ENCODE measurements around the gene PPP2R5D. TPM values are rescaled to one million over a fixed set of nuclear protein-coding genes. Genes with fewer than 3 reads are reported as not detected.

PPP2R5D gene
- total and polyA plus RNA-seq, 9 of the 15 experiments (the other 6 are each of a cell fraction or from before 2014, with no cell fraction given): 1.3 to 96.1 (median 38.4) TPM

DNA sequence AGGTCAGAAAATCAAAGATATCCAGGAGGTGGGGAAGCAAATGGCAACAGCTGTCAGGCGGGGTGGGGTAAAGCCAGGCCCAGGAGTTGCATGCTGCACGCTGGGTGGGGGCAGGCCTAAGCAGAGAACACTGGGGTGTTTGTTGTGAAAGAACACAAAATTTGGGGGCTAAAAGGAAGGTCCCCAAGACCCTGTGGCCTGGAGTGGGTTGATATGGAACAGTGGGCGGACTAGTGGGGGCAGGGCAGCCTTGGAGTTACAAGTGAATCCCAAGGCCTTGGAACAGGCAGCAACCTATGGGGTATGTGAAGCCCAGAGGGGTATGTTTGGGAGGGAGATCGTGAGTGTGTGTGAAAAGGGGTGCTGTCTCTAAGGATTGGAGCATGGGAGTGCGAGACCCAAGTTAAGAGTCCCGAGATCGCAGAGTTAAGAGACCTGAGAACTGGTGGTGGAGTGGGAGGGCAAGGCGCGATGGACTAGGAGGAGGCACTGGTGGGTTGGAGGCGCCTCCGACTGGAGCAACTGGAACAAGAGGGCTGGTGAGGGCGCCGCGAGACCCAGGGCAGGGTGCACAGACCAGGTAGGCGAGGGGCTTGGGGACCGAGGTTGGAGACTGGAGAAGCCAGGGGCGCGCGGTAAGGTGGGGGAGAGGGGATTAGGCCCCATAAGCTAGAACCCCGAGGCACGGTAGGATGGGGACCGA, 68.6 kb downstream of the PPP2R5D start:
- in situ Hi-C loops (cut with MboI) (no loop called here), intact Hi-C loops (cut with micrococcal nuclease) (no loop called here)
- Histone ChIP-seq H3K36me3 (ENCODE audit: control insufficient read depth, insufficient read depth, low read length) (peaks cover 69% of the 10 kb centered on the region), H3K9me3 (replicated peaks; ENCODE audit: control insufficient read depth, insufficient read depth, low read depth, low read length) (no peaks in the 10 kb centered on the region), H3K27me3 (ENCODE audit: control insufficient read depth in 2 of 2, insufficient read depth in 2 of 2, low read length in 2 of 2) (no peaks in the 10 kb centered on the region), H3K4me3 (peak overlapping the region; percentile 73), H3K9me1 (ENCODE audit: control insufficient read depth, insufficient read depth, low read length) (peaks cover 9% of the 10 kb centered on the region), H3K27ac (ENCODE audit: extremely low read depth, low read depth, low read length) (peak overlapping the region; percentile 95), H3K79me2 (ENCODE audit: control insufficient read depth, insufficient read depth, low read length) (peaks cover 29% of the 10 kb centered on the region), H2AFZ (ENCODE audit: low read depth, low read length) (peak overlapping the region; percentile 78), H3K4me2 (ENCODE audit: insufficient read depth, low read length) (peak overlapping the region; percentile 93), H4K20me1 (replicated peaks; ENCODE audit: control insufficient read depth, insufficient read depth, low read length) (no peaks in the 10 kb centered on the region), H3K4me1 (replicated peaks in 1 of 2; ENCODE audit: control insufficient read depth in 2 of 2, insufficient read depth in 2 of 2, low read length in 2 of 2) (peaks cover 21 to 29% of the 10 kb centered on the region in 2 experiments), H3K9ac (ENCODE audit: insufficient read depth in 1 of 2, low read depth in 2 of 2, low read length in 2 of 2) (peak overlapping the region; percentile 96 to 97)
- BruUV-seq (replicated peaks): no TSS peak
- DNase-seq (ENCODE audit: extremely low read depth in 1 of 4, low spot score in 3 of 4) (peak in 2 of 4 experiments; percentile 60 to 67), ATAC-seq (peak; percentile 66), FAIRE-seq (peak; percentile 65)
- ChIA-PET CTCF (ENCODE audit: low intra/inter-chr PET ratio) (interaction anchor here (0.6 to 0.7 kb wide), 2 partner anchors 17 to 119 kb away, joined by 3 to 5 read pairs; no protein-coding TSS in a partner anchor), POLR2A (interaction anchor here (0.6 to 3.2 kb wide), 11 partner anchors 8 to 98 kb away, joined by 3 to 22 read pairs (median 5); partner anchors contain the start of genes KLHDC3 and MEA1)
- 10% methylated on average over 22 of the region's 22 CpGs for WGBS (ENCODE audit: insufficient coverage, low coverage, missing lambda C conversion rate)
- no peak for TF ChIP-seq BHLHE40 (IDR thresholded peaks at IDR 0.05; ENCODE audit: low read length)
- no peak for TF ChIP-seq SNRNP70 (optimal IDR thresholded peaks at IDR 0.05; ENCODE audit: low read depth, low read length)
- no peak for TF ChIP-seq ZBTB7A (IDR thresholded peaks at IDR 0.05; ENCODE audit: borderline replicate concordance, control insufficient read depth, low read depth, low read length)
- no peak for TF ChIP-seq MAFK (IDR thresholded peaks at IDR 0.05; ENCODE audit: low read length)
- TF ChIP-seq SMARCA4 (IDR thresholded peaks at IDR 0.05): peak; percentile 56
- TF ChIP-seq, protein P1, sequence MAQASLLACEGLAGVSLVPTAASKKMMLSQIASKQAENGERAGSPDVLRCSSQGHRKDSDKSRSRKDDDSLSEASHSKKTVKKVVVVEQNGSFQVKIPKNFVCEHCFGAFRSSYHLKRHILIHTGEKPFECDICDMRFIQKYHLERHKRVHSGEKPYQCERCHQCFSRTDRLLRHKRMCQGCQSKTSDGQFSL (CRISPR knock-in tag; IDR thresholded peaks at IDR 0.05): no peak; the same call in 1 of the 2 replicates
- TF ChIP-seq, protein P1 (tag; IDR thresholded peaks at IDR 0.05): 0 out of 4 replicates have a peak, but pooled peaks of 1 of the 2 experiments have one; percentile 29
- peak; percentile 72 for TF ChIP-seq EGR1 (conservative IDR thresholded peaks at IDR 0.05)
- no peak for TF ChIP-seq BCL6 (CRISPR knock-in tag; IDR thresholded peaks at IDR 0.05)
- TF ChIP-seq PHB2 (IDR thresholded peaks at IDR 0.05; ENCODE audit: low read depth): no peak
- peak; percentile 55; the same call in 1 of the 2 replicates for TF ChIP-seq NBN (IDR thresholded peaks at IDR 0.05; ENCODE audit: low read depth)
- TF ChIP-seq, protein P2, sequence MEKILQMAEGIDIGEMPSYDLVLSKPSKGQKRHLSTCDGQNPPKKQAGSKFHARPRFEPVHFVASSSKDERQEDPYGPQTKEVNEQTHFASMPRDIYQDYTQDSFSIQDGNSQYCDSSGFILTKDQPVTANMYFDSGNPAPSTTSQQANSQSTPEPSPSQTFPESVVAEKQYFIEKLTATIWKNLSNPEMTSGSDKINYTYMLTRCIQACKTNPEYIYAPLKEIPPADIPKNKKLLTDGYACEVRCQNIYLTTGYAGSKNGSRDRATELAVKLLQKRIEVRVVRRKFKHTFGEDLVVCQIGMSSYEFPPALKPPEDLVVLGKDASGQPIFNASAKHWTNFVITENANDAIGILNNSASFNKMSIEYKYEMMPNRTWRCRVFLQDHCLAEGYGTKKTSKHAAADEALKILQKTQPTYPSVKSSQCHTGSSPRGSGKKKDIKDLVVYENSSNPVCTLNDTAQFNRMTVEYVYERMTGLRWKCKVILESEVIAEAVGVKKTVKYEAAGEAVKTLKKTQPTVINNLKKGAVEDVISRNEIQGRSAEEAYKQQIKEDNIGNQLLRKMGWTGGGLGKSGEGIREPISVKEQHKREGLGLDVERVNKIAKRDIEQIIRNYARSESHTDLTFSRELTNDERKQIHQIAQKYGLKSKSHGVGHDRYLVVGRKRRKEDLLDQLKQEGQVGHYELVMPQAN (IDR thresholded peaks at IDR 0.05; ENCODE audit: borderline replicate concordance): 0 out of 2 replicates have a peak, but pooled peaks have one; percentile 30
- TF ChIP-seq, protein P3, sequence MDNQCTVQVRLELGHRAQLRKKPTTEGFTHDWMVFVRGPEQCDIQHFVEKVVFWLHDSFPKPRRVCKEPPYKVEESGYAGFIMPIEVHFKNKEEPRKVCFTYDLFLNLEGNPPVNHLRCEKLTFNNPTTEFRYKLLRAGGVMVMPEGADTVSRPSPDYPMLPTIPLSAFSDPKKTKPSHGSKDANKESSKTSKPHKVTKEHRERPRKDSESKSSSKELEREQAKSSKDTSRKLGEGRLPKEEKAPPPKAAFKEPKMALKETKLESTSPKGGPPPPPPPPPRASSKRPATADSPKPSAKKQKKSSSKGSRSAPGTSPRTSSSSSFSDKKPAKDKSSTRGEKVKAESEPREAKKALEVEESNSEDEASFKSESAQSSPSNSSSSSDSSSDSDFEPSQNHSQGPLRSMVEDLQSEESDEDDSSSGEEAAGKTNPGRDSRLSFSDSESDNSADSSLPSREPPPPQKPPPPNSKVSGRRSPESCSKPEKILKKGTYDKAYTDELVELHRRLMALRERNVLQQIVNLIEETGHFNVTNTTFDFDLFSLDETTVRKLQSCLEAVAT (IDR thresholded peaks at IDR 0.05): 0 out of 4 replicates have a peak, but pooled peaks of 1 of the 2 experiments have one; percentile 36
- TF ChIP-seq ZNF354B (CRISPR knock-in tag; IDR thresholded peaks at IDR 0.05): no peak
- TF ChIP-seq, protein P4, sequence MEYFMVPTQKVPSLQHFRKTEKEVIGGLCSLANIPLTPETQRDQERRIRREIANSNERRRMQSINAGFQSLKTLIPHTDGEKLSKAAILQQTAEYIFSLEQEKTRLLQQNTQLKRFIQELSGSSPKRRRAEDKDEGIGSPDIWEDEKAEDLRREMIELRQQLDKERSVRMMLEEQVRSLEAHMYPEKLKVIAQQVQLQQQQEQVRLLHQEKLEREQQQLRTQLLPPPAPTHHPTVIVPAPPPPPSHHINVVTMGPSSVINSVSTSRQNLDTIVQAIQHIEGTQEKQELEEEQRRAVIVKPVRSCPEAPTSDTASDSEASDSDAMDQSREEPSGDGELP (CRISPR knock-in tag; IDR thresholded peaks at IDR 0.05; ENCODE audit: borderline replicate concordance): peak; percentile 62; the same call in 1 of the 2 replicates
- no peak for TF ChIP-seq XRCC4 (IDR thresholded peaks at IDR 0.05; ENCODE audit: extremely low read depth, insufficient read depth, insufficient read length)
- 0 out of 4 replicates have a peak, but pooled peaks of 1 of the 2 experiments have one; percentile 31 for TF ChIP-seq TEAD1 (CRISPR knock-in tag; IDR thresholded peaks at IDR 0.05)
- TF ChIP-seq NFRKB (IDR thresholded peaks at IDR 0.05; ENCODE audit: low read depth): 0 out of 2 replicates have a peak, but pooled peaks have one; percentile 22

All from K562 (cell line).